ENCODE measurements around the gene SP9. TPM values are rescaled to one million over a fixed set of nuclear protein-coding genes. Genes with fewer than 3 reads are reported as not detected.

The SP9 gene
- polyA plus RNA-seq, 3 donors from 2014 or later = not detected

DNA sequence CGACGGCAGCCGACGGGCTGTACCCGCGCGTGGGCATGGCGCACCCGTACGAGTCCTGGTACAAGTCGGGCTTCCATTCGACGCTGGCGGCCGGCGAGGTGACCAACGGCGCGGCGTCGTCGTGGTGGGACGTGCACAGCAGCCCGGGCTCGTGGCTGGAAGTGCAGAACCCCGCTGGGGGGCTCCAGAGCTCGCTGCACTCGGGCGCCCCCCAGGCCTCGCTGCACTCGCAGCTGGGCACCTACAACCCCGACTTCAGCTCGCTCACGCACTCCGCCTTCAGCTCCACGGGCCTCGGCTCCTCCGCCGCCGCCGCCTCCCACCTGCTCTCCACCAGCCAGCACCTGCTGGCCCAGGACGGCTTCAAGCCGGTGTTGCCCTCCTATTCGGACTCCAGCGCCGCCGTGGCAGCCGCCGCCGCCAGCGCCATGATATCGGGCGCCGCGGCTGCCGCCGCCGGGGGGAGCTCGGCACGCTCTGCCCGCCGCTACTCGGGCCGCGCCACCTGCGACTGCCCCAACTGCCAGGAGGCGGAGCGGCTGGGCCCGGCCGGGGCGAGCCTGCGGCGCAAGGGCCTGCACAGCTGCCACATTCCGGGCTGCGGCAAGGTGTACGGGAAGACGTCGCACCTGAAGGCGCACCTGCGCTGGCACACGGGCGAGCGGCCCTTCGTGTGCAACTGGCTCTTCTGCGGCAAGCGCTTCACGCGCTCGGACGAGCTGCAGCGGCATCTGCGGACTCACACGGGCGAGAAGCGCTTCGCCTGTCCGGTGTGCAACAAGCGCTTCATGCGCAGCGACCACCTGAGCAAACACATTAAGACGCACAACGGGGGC is 2.0 kb downstream of the SP9 start:
- peaks cover 59 to 84% (median 74%) of the 10 kb centered on the region in 3 donors for H3K27me3 Mint-ChIP-seq (ENCODE audit: low read depth in 3 of 3)
- H3K4me1 Mint-ChIP-seq = peaks cover 34 to 62% of the 10 kb centered on the region in 2 donors
- peak overlapping the region; percentile 72 to 94 (median 84) for H3K4me3 Mint-ChIP-seq
- H3K27ac Mint-ChIP-seq = peak overlapping the region in 2 of 6 donors; percentile 22 to 53
- peak in 1 of 3 donors; percentile 45 for DNase-seq
- peaks cover 0 to 13% (median 0%) of the 10 kb centered on the region in 6 donors for H3K9me3 Mint-ChIP-seq
- peaks cover 0 to 3% (median 0%) of the 10 kb centered on the region in 3 donors for H3K36me3 Mint-ChIP-seq

DNA sequence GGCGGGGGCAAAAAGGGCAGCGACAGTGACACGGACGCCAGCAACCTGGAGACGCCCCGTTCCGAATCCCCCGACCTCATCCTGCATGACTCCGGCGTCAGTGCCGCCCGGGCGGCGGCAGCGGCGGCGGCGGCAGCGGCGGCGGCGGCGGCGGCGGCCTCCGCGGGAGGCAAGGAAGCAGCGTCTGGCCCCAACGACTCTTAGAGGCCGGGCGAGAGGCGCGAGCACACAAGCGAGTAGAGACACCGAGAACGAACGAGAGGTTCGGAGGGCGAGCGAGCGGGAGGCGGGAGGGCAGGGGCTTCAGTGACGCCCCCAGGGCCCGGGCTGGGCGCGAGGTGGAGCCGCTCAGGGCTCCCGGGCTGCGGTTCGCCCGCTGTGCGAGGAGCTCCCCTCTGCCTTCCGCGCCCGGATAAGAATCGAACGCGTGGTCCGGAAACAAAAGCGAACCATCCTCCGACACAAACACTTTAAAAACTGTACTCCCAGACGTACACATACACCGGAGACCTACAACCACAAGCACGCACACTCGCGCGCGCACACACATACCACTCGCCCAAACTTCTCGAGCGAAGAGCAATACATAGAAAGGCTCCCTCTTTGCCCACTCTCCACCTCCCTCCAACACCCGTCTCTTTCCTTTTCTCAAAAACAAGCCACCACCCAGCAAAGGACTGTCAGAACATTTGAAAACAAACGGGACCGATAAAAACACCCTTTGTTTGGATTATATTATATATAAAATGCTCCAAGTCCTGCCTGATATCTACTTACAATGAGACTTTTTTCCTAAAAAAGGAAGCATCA is 2.8 kb downstream of the SP9 start:
- peak overlapping the region; percentile 82 to 94 (median 84) for H3K4me3 Mint-ChIP-seq
- DNase-seq = peak in 2 of 3 donors; percentile 43 to 49
- H3K27ac Mint-ChIP-seq = peak overlapping the region in 2 of 6 donors; percentile 53 to 85
- H3K36me3 Mint-ChIP-seq = peaks cover 0 to 3% (median 0%) of the 10 kb centered on the region in 3 donors
- peaks cover 36 to 64% of the 10 kb centered on the region in 2 donors for H3K4me1 Mint-ChIP-seq
- H3K27me3 Mint-ChIP-seq (ENCODE audit: low read depth in 3 of 3) = peaks cover 58 to 77% (median 68%) of the 10 kb centered on the region in 3 donors
- H3K9me3 Mint-ChIP-seq = peaks cover 0 to 12% (median 0%) of the 10 kb centered on the region in 6 donors

DNA sequence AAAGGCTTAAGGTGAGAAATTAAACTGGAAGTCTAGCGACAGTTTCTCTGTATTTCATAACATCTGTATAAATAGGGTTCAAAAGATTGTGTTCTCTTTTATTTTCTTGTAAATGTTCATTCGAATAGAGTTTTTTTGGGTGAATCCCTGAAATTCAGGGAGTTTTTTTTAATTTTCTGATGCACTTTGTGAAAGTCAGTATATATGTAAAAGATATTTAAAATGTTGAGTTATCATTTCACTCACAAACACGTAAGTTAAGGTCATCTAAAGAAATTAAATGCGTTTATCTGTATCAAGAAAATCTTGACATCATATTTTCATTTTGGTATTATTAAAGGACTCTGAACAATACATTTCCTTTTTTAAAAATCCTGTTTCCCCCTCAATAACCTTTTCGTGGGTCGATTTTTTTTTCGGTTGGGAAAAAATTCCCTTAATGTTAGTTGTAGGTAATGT is 3.4 kb downstream of the SP9 start:
- peaks cover 35 to 64% of the 10 kb centered on the region in 2 donors for H3K4me1 Mint-ChIP-seq

DNA sequence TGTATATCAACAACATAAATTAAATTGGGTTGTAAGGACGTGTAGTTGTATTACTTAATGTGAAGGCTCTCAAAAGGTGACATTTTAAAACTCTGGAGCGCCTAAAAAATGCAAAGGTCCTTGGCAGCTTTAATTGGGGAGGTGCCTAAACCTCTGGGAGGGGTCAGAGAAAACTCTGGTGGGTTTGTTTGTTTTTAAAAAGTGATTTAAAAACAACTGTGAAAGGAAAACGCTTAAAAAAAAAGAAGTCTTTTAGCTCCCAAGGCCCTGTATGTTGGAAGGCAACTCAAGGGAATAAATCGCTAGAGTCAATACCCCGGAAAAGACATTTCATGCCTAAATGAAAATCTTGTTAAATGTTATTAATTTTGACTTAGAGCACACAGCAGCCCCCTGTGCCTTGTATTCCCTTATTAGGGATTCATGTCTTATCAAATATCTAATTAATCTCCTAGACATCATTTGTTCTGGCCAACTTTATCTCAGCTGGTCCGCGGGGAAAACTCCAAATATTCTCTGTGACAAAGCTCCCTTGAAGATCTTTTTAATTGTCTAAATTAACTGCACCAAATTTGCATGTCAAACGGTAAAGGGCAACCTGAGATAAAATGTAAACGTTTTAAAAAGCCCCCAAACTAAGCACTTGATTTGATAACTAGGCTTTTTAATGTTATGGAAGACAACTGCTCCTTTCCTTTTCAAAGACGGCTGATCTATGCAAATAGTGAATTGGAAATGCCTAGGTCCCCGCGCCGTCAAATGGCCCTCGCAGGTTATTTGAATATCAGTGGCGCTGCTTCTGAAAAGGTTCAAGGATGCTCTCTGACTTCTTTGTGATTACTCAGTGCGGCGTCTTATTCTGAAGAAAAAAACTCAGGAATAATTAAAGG is 4.2 kb downstream of the SP9 start:
- Mint-ChIP-seq H3K4me1 (peaks cover 33 to 61% of the 10 kb centered on the region in 2 donors), H3K9me3 (peaks cover 0 to 6% (median 0%) of the 10 kb centered on the region in 6 donors), H3K36me3 (peaks cover 0 to 3% (median 0%) of the 10 kb centered on the region in 3 donors), H3K4me3 (peak overlapping the region in 1 of 5 donors; percentile 17), H3K27me3 (ENCODE audit: low read depth in 3 of 3) (peaks cover 56 to 76% (median 68%) of the 10 kb centered on the region in 3 donors), H3K27ac (no peak overlapping the region)
- DNase-seq = no peak

More for the DNA sequence above, 3.4 kb downstream of the SP9 start:
- no peak for DNase-seq
- peak overlapping the region; percentile 82 to 94 (median 84) for H3K4me3 Mint-ChIP-seq
- H3K36me3 Mint-ChIP-seq = peaks cover 0 to 3% (median 0%) of the 10 kb centered on the region in 3 donors
- peaks cover 58 to 76% (median 69%) of the 10 kb centered on the region in 3 donors for H3K27me3 Mint-ChIP-seq (ENCODE audit: low read depth in 3 of 3)
- H3K27ac Mint-ChIP-seq = peak overlapping the region in 2 of 6 donors; percentile 53 to 85
- H3K9me3 Mint-ChIP-seq = peaks cover 0 to 7% (median 0%) of the 10 kb centered on the region in 6 donors

DNA sequence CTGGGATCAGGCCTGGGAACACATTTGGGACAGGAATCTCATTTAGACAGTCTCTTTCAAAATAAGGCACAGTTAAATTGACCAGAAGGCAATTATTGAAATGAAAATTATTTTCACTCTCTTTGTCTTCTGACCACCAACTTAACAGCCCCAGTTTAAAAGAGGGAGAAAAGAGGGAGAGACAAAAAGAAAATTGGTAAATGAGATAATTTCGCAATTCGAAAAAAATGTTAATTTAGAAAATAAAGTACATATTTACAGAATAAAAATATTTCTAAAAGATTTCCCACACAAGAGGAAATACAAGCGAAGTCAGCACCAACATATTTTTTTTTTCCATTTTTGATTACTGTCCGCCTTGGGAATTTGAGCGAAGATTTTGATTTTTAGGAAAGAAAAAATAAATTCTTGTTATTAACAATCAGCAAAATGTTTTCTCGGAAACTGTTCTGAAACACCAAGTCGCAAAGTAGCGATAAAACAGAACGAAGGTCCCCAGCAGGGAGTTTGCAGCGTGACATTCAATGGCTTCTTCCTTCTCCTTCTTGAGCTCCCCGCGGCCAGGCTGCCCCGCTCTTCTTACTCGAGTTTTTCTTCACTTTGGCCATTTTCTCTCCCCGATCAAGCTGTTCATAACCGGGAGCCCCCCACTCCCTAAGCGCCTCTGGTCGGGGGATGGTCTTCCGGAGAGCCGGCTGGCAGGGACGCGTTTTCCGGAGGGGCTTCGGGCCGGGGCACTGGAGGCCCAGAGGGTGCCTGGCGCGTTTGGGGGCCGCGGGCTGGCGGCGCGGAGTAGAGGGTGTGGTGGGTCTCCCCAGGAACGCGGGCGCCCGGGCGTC is 5.0 kb downstream of the SP9 start:
- Mint-ChIP-seq H3K4me3 (peak overlapping the region in 1 of 5 donors; percentile 38), H3K36me3 (peaks cover 0 to 3% (median 0%) of the 10 kb centered on the region in 3 donors), H3K27me3 (ENCODE audit: low read depth in 3 of 3) (peaks cover 55 to 77% (median 70%) of the 10 kb centered on the region in 3 donors), H3K27ac (peak overlapping the region in 1 of 6 donors; percentile 7), H3K9me3 (peaks cover 0 to 4% (median 0%) of the 10 kb centered on the region in 6 donors), H3K4me1 (peaks cover 28 to 63% of the 10 kb centered on the region in 2 donors)
- no peak for DNase-seq

GRCh38 chr2:174340400-174341292 is 5.9 kb downstream of the SP9 start:
- peak overlapping the region in 4 of 5 donors; percentile 24 to 83 (median 45) for H3K4me3 Mint-ChIP-seq
- H3K4me1 Mint-ChIP-seq = peaks cover 22 to 56% of the 10 kb centered on the region in 2 donors
- H3K27me3 Mint-ChIP-seq (ENCODE audit: low read depth in 3 of 3) = peaks cover 50 to 73% (median 63%) of the 10 kb centered on the region in 3 donors
- DNase-seq = no peak
- H3K27ac Mint-ChIP-seq = peak overlapping the region in 1 of 6 donors; percentile 64
- peaks cover 0 to 4% (median 0%) of the 10 kb centered on the region in 6 donors for H3K9me3 Mint-ChIP-seq
- H3K36me3 Mint-ChIP-seq = peaks cover 0 to 3% (median 0%) of the 10 kb centered on the region in 3 donors

- DNase-seq = peak; percentile 82 to 84 (median 83)
- Mint-ChIP-seq H3K4me1 (peaks cover 22 to 54% of the 10 kb centered on the region in 2 donors), H3K27me3 (ENCODE audit: low read depth in 3 of 3) (peaks cover 53 to 71% (median 63%) of the 10 kb centered on the region in 3 donors), H3K27ac (peak overlapping the region in 3 of 6 donors; percentile 63 to 64 (median 64)), H3K36me3 (peaks cover 0 to 3% (median under 1%) of the 10 kb centered on the region in 3 donors), H3K4me3 (peak overlapping the region; percentile 64 to 88 (median 77)), H3K9me3 (peaks cover 0 to 4% (median 0%) of the 10 kb centered on the region in 6 donors)
Measured at GRCh38 chr2:174341293-174341994, 6.7 kb downstream of the SP9 start.

DNA sequence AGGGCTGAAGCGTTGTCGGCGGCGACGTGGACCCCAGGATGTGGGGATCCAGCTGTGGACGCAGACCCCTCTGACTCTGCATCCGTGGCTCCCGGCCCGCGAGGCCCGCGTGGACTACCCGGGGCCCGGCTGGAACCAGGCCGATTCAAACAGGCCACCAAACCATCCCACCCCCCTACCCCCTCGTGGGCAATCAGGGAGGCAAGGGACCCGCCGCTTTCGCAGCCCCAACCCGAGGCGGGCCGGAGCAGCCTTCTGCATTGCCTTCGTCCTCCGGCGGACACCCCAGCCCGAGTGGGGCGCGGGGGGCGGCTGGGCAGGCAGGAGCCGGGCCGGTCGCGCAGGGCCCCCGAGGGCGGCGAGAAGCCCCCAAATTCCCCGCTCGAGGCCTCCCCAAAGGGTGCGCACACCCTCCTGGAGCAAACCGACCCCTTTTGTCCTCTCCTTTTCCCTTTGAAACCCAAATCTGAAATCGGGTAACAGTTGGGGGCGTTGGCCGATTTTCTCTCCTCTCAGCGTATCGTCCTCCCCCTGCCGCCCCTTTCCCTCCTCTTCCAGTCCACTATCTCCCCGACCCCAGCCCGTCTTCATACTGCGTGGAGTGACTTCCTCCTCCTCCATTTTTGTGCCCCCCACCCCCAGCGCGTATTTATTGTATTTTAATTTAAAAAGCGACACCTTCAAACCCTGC is 7.4 kb downstream of the SP9 start:
- Mint-ChIP-seq H3K4me3 (peak overlapping the region in 4 of 5 donors; percentile 49 to 73 (median 60)), H3K27ac (peak overlapping the region in 1 of 6 donors; percentile 64), H3K27me3 (ENCODE audit: low read depth in 3 of 3) (peaks cover 51 to 65% (median 58%) of the 10 kb centered on the region in 3 donors)

GRCh38 chr2:174342686-174343342 is 8.1 kb downstream of the SP9 start:
- peaks cover 46 to 60% (median 51%) of the 10 kb centered on the region in 3 donors for H3K27me3 Mint-ChIP-seq (ENCODE audit: low read depth in 3 of 3)
- peaks cover 19 to 48% of the 10 kb centered on the region in 2 donors for H3K4me1 Mint-ChIP-seq
- H3K9me3 Mint-ChIP-seq = peaks cover 0 to 4% (median 0%) of the 10 kb centered on the region in 6 donors
- peak overlapping the region in 1 of 6 donors; percentile 30 for H3K27ac Mint-ChIP-seq
- DNase-seq = no peak
- H3K36me3 Mint-ChIP-seq = peaks cover 6 to 9% (median 8%) of the 10 kb centered on the region in 3 donors
- peak overlapping the region in 4 of 5 donors; percentile 9 to 69 (median 44) for H3K4me3 Mint-ChIP-seq

More for the DNA sequence above, 7.4 kb downstream of the SP9 start:
- Mint-ChIP-seq H3K36me3 (peaks cover 6 to 10% (median 7%) of the 10 kb centered on the region in 3 donors), H3K4me1 (peaks cover 22 to 54% of the 10 kb centered on the region in 2 donors), H3K9me3 (peaks cover 0 to 4% (median 0%) of the 10 kb centered on the region in 6 donors)
- DNase-seq = no peak

- H3K4me3 Mint-ChIP-seq = peak overlapping the region in 3 of 5 donors; percentile 14 to 69 (median 36)
- peaks cover 18 to 45% of the 10 kb centered on the region in 2 donors for H3K4me1 Mint-ChIP-seq
- H3K27me3 Mint-ChIP-seq (ENCODE audit: low read depth in 3 of 3) = peaks cover 44 to 56% (median 49%) of the 10 kb centered on the region in 3 donors
- peaks cover 0 to 4% (median 0%) of the 10 kb centered on the region in 6 donors for H3K9me3 Mint-ChIP-seq
- peak overlapping the region in 1 of 6 donors; percentile 30 for H3K27ac Mint-ChIP-seq
- peaks cover 7 to 12% (median 11%) of the 10 kb centered on the region in 3 donors for H3K36me3 Mint-ChIP-seq
- no peak for DNase-seq
Measured at GRCh38 chr2:174343343-174343622, 8.5 kb downstream of the SP9 start.
